Activated CD4-positive, alpha-beta T cell treated with anti-CD3 and anti-CD28 coated beads for 24 hours (primary cell): Measurements from ENCODE around the gene DAD1.

ENCODE experiments used
- DNase-seq, 2 donors: peaks; one replicate each; pipeline ENCODE4 v3.0.0-alpha.2; 2020; ENCODE audit warnings: low read depth in 2 of 2

The DAD1 gene

GRCh38 chr14:22537436-22538310 is 51.4 kb downstream of the DAD1 start:
- no peak for DNase-seq

- DNase-seq = peak; percentile 71 to 82
Measured at GRCh38 chr14:22536853-22537338, 52.1 kb downstream of the DAD1 start.

GRCh38 chr14:22535916-22536315 is 53.1 kb downstream of the DAD1 start:
- DNase-seq = no peak

GRCh38 chr14:22535126-22535525 is 53.9 kb downstream of the DAD1 start:
- no peak for DNase-seq

- no peak for DNase-seq
Measured at GRCh38 chr14:22534547-22534946, 54.5 kb downstream of the DAD1 start.

- DNase-seq = no peak
Measured at GRCh38 chr14:22533739-22534359, 55.2 kb downstream of the DAD1 start.

GRCh38 chr14:22533057-22533704 is 55.8 kb downstream of the DAD1 start:
- no peak for DNase-seq

GRCh38 chr14:22532345-22533056 is 56.5 kb downstream of the DAD1 start:
- no peak for DNase-seq

- no peak for DNase-seq
Measured at GRCh38 chr14:22531451-22532344, 57.3 kb downstream of the DAD1 start.

GRCh38 chr14:22530127-22530526 is 58.9 kb downstream of the DAD1 start:
- no peak for DNase-seq

GRCh38 chr14:22526744-22527143 is 62.3 kb downstream of the DAD1 start:
- DNase-seq = no peak

- DNase-seq = no peak
Measured at GRCh38 chr14:22526218-22526617, 62.8 kb downstream of the DAD1 start.

- DNase-seq = no peak
Measured at GRCh38 chr14:22524784-22525161, 64.3 kb downstream of the DAD1 start.

- no peak for DNase-seq
Measured at GRCh38 chr14:22524115-22524783, 64.8 kb downstream of the DAD1 start.

GRCh38 chr14:22523283-22523682 is 65.7 kb downstream of the DAD1 start:
- DNase-seq = no peak

- no peak for DNase-seq
Measured at GRCh38 chr14:22522466-22522957, 66.5 kb downstream of the DAD1 start.

- DNase-seq = no peak
Measured at GRCh38 chr14:22521449-22522239, 67.4 kb downstream of the DAD1 start.

GRCh38 chr14:22520796-22521195 is 68.2 kb downstream of the DAD1 start:
- no peak for DNase-seq
